ENCODE measurements around the gene CDH13.
A peak's percentile ranks its signal among the peaks of the same experiment; 100 is the strongest.

CDH13 gene

DNA sequence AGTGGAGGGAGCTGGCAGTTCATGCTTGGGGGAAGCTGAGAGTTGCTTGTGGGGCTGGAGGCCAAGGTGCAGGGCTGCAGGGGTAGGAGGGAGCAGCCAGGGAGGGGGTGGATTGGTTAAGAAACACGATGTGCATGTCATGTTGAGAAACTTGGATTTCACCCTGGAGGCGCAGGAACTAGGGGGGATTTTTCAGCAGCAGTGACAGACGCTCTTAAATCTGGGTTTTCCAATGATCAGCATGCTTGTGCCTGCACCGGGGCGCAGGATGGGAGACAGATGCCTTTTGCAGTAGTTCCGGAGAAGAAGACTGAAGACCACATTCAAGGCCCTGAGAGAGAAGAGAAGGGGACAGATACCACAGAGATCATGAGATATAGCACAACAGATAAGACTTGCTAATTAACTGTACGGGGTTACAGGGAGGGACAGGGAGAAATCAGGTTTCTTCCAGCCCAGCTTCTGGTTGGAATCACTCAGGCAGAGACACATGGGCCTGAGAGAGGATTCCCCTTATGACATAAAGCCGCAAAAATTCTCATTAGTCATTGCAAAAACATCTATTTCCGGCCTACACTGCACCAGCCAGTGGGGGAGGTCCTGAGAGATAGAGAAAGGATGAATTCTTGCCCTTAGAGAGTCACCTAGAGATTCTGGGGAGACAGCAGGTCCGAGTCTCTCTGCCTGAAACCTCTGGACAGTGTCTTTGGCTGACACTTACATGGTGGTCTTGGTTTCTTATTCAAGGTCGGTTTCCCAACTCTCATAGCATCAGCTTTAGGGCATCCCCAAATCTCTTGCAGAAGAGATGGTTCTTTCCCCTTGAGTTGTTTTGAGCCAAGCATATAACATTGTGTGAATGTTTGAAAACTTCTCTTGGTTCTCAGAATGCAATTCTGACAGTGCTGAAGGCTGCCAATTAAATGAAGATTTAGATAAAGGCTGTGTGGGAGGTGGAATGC is 27.1 kb downstream of the CDH13 start:
- peak; percentile 39 for DNase-seq (ENCODE audit: extremely low spot score)
- ChIA-PET CTCF (interaction anchor here (0.9 to 9.2 kb wide), 4 partner anchors 9 to 54 kb away, joined by 3 to 84 read pairs (median 5); no protein-coding TSS in a partner anchor), POLR2A (no interaction called here)
- TF ChIP-seq, protein P1, sequence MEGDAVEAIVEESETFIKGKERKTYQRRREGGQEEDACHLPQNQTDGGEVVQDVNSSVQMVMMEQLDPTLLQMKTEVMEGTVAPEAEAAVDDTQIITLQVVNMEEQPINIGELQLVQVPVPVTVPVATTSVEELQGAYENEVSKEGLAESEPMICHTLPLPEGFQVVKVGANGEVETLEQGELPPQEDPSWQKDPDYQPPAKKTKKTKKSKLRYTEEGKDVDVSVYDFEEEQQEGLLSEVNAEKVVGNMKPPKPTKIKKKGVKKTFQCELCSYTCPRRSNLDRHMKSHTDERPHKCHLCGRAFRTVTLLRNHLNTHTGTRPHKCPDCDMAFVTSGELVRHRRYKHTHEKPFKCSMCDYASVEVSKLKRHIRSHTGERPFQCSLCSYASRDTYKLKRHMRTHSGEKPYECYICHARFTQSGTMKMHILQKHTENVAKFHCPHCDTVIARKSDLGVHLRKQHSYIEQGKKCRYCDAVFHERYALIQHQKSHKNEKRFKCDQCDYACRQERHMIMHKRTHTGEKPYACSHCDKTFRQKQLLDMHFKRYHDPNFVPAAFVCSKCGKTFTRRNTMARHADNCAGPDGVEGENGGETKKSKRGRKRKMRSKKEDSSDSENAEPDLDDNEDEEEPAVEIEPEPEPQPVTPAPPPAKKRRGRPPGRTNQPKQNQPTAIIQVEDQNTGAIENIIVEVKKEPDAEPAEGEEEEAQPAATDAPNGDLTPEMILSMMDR (IDR thresholded peaks at IDR 0.05; ENCODE audit: control extremely low read depth, extremely low read depth, low read depth, missing control alignments): no peak

DNA sequence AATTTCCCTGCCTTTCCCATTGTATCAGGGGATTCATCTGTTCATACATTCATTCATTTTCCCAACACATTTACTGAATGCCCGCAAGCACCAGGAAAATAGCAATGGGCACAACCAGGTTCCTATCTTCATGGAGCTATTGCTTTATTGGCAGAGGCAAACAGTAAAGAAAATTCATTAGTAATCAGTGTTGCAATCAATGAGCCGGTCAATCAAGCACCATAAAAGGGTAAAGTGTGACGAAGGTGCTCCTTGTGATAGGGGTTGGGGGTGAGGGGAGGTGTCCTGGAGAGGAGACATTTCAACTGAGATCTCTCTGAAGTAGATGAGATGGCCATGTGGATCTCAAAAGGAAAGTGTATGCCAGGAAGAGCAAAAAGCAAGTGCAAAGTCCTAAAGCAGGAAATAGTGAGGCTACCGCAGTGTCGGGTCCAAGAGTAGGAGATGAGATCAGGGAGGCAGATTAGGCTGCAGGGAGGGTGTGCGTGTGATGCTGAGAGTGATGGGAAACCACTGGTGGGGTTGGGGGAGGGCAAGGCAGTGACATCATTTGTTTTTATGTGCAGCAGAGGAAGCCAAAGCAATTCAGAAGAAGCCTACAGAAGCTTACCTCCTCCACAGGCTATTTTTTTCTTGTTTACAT is 28.4 kb downstream of the CDH13 start:
- DNase-seq (ENCODE audit: extremely low spot score): no peak
- TF ChIP-seq, protein P1 (IDR thresholded peaks at IDR 0.05; ENCODE audit: control extremely low read depth, extremely low read depth, low read depth, missing control alignments): no peak
- ChIA-PET CTCF (interaction anchor here (0.9 to 9.2 kb wide), 6 partner anchors 10 to 145 kb away, joined by 3 to 84 read pairs (median 5); no protein-coding TSS in a partner anchor), POLR2A (no interaction called here)

DNA sequence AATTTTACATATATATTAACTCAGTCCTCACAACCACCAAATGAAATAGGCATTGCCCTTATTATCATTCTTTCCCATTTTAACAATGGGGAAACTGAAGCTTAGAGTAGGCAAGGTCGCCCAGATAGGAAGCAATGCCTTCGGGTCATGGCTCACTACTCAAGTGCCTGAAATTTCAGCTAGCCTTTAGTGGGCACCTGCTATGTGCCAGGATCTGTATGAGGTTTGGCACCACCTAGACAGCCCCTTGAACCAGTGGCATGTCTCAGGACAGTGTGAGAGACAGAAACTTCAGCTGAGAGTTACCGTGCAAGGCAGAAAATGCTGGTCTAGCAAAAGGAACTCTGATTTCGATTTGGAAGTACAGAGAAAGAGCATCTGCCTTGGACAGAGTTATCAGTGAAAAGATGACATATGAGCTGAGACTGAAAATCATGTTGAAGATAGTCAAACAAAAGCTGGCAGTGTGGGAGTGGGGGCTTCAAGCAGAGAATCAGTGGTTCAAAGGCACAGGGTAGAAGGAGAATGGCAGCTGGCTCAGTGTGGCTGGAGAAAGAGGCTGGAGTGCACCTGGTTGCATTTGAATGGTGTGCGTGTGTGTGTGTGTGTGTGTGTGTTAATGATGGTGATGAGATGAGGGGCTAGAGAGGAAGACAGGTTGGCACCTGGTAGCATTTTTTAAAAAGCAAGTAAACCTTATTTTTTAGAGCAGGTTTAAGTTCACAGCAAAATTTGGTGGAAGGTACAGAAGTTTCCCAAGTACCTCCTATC is 29.1 kb downstream of the CDH13 start:
- TF ChIP-seq, protein P1 (IDR thresholded peaks at IDR 0.05; ENCODE audit: control extremely low read depth, extremely low read depth, low read depth, missing control alignments): no peak
- POLR2A ChIA-PET: no interaction called here
- DNase-seq (ENCODE audit: extremely low spot score): no peak
- CTCF ChIA-PET: interaction anchor here (0.9 to 9.2 kb wide), 7 partner anchors 9 to 145 kb away, joined by 3 to 84 read pairs (median 5); no protein-coding TSS in a partner anchor

DNA sequence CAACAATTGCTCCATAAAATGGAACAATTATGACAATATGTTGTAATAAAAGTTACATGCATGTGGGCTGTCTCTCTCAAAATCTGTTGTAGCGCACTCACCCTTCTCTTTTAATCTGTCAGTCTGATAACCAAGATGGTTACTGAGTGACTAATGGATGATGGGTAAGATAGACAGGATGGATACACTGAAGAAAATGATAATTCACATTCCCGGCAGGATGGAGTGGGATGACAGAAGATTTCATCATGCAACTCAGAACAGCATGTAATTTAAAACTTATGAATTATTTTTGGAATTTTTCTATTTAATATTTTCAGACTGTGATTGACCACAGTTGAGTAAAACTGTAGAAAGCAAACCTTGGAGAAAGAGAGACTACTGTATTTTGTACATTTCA is 30.5 kb downstream of the CDH13 start:
- no peak for DNase-seq (ENCODE audit: extremely low spot score)
- TF ChIP-seq, protein P1 (IDR thresholded peaks at IDR 0.05; ENCODE audit: control extremely low read depth, extremely low read depth, low read depth, missing control alignments): no peak
- ChIA-PET CTCF (interaction anchor here (9.2 kb wide), 1 partner anchor 17 kb away, joined by 84 read pairs; no protein-coding TSS in a partner anchor), POLR2A (interaction anchor here (0.7 kb wide), 1 partner anchor 126 kb away, joined by 6 read pairs; no protein-coding TSS in a partner anchor)

DNA sequence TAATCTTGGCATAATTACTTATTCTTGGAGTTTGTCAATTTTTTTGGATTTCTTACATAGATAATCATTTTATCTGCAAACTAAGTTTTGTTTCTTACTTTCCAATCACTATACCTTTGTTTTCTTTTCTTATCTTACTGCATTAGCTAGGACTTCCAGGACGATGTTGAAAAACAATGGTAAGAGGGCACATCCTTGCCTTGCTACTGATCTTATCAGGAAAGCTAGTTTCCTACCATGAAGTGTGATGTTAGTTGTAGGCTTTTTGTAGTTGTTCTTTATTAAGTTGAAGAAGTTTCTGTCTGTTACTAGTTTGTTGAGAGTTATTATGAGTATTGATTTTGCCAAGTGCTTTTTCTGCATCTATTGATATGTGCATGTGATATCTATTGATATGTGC is 31.0 kb downstream of the CDH13 start:
- POLR2A ChIA-PET: no interaction called here
- TF ChIP-seq, protein P1 (IDR thresholded peaks at IDR 0.05; ENCODE audit: control extremely low read depth, extremely low read depth, low read depth, missing control alignments): no peak
- CTCF ChIA-PET: interaction anchor here (1.3 kb wide), 1 partner anchor 17 kb away, joined by 8 read pairs; no protein-coding TSS in a partner anchor
- no peak for DNase-seq (ENCODE audit: extremely low spot score)

DNA sequence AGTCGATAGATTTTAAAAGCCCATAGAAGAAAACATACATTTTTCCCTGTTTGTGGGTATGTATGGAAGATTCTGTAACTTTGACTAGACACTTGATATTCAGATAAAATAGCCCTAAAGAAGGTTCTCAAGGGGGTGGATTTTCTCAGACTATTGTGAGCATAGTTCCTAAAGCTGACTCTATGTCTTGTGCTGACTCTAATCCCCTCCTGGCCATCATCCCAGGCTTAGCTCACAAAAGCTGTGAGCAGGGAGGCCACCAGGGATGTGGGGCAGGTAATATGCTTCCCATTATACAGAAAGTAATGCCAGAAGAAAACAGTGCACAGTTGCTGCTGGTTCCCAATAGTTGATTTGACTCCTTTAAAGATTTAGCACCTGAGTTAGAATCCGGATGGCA is 32.0 kb downstream of the CDH13 start:
- TF ChIP-seq, protein P1 (IDR thresholded peaks at IDR 0.05; ENCODE audit: control extremely low read depth, extremely low read depth, low read depth, missing control alignments): no peak
- no peak for DNase-seq (ENCODE audit: extremely low spot score)
- ChIA-PET CTCF (interaction anchor here (1.3 kb wide), 1 partner anchor 18 kb away, joined by 8 read pairs; no protein-coding TSS in a partner anchor), POLR2A (no interaction called here)

Data from GM10248 (cell line).